ACHN (cell line): ENCODE results near the gene DRP2.
"Not testable (repeated sequence)": the region's sequence is repeated elsewhere in the genome, so short reads cannot be mapped to it uniquely, and the experiment has no call there.

ENCODE experiments used
- DNase-seq: peaks from one replicate; pipeline ENCODE4 v3.0.0-alpha.2; 2015
- in situ Hi-C: cut with HindIII; loops from 2 replicates; pipeline ENCODE4 v1.10.0; 2017; ENCODE audit warnings: low sequenced_read_pairs, low pct_ligation_motif_present, low pct_unique_long_range_greater_than_20kb

DRP2 gene

DNA sequence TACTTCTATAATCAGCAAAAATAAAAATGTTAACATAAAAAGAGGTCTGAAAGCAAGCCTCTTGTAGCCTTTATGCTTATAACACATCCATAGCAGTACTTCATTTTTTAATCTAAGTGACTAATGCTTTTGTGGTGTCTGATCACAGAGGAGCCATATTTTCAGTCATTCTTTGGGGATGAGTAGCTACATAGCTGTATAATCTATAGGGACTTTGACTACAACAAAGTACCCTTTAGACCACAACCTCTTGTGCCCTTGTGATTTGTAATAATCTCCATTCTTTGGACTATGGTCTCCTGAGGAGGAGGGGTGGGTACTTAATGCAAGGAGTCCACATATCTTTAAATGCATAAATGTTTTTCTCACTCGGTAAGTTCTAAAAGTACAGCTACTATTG lies 9.6 kb downstream of the DRP2 start:
- peak; percentile 0 for DNase-seq
- in situ Hi-C loops: no loop called here

DNA sequence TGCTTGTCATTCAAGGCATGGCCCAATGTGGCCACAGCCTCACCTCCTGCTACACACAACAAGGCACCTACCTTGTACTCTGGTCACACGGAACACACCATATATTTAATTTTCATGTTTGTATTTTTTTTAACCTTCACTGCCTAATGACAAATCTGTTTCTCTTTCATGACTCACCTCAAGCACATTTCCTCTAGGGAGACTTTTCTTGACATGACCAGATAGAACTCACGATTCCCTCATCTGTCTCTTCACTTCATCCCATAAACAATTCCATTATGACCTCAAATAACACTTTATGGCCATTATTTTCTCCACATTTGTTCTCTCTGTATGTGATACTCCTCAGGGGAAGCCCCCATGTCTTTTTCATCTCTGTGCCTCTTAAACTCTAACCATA lies 11.1 kb downstream of the DRP2 start:
- in situ Hi-C loops: no loop called here
- no peak for DNase-seq

DNA sequence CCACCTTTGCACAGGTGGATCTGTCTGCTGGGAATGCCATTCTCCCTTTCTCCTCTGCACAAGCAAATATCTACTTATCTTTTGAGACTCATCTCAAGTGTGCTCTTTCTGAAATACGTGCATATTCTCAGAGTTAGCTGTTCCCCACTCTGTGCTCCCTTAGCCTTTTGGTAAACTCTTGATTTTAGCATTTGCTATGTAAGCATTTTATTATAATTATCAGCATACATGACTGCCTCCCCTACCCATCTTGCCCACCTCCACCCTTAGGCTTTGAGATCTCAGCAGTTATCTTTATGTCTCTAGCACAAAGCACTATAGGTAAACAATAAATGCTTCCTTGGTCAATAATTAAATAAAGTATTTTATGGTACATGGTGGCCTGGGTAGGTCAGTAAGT lies 11.5 kb downstream of the DRP2 start:
- DNase-seq: no peak
- in situ Hi-C loops: no loop called here

DNA sequence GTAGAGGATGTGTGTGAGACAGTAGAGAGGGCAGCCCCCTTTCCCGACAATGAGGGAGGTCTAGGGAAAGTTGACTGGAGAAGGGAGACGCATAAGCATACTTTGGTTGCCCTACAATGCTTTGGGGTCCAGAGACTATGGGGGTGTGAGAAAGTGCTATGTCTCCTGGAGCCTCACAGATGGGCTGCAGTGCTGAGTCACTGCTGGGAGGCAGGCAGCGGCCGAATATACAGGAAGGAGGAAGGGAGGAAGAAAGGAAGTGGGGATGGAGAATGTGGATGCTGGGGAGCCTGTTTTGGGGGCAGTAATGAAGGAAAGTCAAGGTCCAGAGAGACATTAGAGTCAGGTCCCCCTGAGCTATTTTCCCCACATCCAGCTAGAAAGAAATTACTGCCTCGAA lies 12.7 kb downstream of the DRP2 start:
- in situ Hi-C loops: no loop called here
- DNase-seq: no peak

DNA sequence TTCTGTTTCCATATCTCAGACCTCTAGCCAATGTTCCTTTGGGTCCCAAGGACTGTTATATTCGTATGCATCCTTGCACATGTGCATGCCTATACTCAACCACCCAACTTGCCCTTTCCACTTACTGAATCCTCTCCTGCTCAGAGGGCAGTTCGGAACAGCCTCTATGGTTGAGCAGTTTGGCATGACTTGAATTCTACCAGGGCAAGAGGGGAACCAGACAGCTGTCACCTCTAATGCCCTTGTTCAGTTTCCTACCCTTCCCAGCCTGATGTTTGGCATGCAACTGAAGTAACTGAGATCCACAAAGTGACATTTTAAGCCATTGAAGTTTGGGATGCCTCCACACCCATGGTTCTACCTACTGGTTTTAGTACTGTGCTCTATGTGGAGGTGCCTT lies 17.5 kb downstream of the DRP2 start:
- DNase-seq: no peak
- in situ Hi-C loops: no loop called here

DNA sequence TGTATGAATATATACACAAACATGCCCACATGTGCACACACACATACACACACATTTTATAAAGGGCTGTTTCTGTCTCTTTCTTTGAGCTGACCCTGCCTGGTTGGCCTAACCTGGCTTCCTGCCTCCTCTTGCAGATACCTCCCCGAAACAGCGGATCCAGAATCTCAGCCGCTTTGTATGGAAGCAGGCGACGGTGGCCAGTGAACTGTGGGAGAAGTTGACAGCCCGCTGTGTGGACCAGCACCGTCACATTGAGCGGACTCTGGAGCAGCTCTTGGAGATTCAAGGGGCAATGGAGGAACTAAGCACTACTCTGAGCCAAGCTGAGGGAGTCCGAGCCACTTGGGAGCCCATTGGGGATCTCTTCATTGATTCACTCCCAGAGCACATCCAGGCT lies 21.9 kb downstream of the DRP2 start:
- no peak for DNase-seq
- in situ Hi-C loops: no loop called here

DNA sequence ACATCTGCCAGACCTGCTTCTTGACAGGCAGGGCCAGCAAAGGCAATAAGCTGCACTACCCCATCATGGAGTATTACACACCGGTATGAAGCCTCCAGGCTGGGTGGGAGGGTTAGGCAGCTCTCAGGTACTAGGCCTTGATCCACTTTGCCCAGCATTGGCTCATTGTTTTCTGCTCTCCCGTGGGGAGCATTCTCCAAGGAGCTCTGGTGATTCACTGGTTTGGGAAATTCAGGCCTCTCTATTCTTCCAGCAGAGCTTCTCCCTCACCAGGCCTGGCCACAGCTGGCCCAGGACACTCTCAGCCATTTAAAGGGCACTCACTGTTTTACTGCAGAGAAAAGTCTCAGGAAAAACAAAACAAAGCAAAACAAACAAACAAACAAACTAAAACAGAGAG lies 33.0 kb downstream of the DRP2 start:
- no peak for DNase-seq
- in situ Hi-C loops: no loop called here

DNA sequence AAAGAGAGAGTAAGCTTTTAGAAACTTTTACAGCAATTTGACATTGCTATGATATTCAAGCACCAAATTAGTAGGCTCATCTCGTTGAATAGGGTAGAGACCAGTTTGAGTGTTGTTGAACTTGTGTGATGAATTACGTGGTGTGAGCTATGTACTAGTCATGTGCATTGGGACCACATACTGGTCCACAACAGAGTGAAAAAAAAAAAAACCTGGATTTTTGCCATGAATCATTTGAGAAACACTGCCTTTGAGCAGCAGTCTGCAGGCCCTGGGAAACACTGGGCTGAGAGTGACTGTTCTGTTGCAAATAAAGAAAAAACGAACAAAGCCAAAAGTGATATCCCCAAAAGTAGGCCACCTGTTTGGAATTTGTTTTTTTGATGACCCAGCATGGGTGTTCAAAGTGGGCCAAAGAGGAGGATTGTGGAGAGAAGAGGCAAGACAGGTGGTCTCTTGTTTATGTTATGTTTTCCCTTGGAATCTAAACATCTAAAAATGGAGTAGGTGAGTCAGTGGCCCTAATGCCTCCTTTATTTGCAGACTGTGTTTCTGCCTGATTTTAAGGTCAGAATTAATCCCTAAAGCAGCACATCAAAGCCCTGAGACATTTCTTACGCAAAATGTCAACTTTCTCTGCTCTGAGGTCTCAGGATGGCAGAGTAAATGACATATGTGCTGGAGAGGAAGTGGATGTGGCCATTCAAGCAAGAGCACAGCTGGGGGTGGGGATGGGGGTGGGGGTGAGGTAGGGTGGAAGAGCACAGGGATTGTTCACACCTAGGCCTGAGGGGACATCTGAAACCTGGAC lies 38.1 kb downstream of the DRP2 start:
- in situ Hi-C loops: no loop called here
- no peak for DNase-seq

DNA sequence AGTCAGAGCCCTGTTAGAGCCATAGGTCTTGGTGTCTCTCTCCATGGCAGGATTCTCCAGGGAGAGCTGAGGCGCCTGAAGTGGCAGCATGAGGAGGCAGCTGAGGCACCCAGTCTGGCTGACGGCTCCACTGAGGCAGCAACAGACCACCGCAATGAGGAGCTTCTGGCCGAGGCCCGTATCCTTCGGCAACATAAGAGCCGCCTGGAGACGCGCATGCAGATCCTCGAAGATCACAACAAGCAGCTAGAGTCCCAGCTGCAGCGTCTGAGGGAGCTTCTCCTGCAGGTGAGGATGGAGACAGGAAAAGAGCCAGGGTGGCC lies 38.6 kb downstream of the DRP2 start:
- in situ Hi-C loops: no loop called here
- DNase-seq: no peak

DNA sequence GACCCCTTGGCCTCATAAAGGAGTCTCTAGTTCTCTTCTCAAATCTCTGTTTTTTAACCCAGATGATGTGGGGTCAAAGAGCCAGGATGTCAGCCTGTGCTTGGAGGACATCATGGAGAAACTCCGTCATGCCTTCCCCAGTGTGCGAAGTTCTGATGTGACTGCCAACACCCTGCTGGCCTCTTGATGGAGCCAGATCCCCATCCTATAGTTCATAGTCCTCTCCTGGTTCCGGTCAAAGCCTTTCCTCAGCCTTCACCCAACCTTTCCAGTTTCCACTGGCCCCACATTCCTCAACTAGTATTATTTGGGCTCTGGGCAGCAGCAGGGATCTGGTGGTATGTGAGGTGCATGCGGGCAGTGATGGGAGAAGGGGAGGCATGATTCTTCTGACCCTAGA lies 40.8 kb downstream of the DRP2 start:
- DNase-seq: no peak
- in situ Hi-C loops: no loop called here

DNA sequence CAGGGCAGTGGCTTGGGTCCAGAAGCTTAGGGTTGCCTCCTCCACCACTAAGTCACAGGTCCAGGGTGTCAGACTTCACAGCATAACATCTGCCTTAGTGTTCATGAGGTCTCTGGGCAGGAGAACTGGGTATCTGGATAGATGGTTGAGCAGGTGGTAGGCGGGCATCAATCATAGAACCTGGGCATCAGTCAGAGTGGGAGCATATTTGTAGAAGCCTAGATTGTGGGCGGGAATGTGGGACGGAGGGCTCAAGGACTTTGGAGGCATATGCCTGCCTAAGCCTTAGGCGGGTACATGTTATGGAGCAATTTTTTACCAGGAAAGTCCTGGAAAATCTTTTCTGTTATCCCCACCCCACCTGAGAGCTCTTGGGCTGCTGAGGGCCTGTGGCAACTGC lies 43.0 kb downstream of the DRP2 start:
- in situ Hi-C loops: no loop called here
- no peak for DNase-seq

DNA sequence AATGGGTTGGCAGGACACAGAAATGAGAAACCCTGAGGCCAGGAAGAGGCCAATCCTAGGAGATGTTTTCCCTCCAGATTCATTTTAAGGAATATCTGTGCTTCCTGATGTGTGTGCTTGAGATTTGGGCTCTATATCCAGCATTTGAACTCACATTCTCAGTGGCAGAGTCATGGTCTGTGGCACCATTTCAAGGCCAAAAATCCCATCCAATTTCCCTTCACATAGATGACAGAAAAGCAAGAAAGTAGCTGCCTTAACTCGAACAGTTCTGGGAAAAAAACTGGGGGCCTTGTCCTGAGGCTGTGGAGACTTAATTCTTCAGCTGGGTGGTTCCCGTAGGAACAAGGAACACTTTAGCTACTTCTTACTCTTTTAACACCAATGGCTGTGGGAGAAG lies 44.2 kb downstream of the DRP2 start:
- DNase-seq: no peak
- in situ Hi-C loops: no loop called here

DNA sequence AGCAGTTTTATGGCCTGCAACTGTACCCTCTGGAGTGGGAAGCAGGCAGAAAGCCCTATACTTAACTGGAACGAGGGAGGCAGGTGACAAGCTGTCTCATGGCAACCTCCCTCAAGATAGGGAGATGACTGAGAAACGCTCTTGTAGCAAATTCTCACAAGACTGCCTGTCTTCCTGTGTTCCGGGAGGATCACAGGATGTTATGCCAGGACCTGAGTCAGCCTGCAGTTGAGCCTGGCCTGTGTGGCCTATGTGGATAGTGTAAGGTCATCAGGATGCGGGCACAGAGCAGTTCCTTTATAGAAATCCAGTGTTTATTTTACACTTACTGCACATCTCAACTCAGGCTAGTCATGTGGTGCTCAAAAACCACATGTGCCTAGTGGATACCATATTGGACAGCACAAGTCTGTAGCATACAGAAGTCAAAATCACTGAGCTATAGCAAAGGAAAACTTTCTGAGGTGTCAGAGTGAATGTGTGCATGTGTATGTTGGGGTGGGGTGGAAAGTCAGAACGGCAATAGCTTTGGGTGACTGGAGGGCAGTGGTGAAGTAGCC lies 46.4 kb downstream of the DRP2 start:
- in situ Hi-C loops: no loop called here
- peak; percentile 11 for DNase-seq

DNA sequence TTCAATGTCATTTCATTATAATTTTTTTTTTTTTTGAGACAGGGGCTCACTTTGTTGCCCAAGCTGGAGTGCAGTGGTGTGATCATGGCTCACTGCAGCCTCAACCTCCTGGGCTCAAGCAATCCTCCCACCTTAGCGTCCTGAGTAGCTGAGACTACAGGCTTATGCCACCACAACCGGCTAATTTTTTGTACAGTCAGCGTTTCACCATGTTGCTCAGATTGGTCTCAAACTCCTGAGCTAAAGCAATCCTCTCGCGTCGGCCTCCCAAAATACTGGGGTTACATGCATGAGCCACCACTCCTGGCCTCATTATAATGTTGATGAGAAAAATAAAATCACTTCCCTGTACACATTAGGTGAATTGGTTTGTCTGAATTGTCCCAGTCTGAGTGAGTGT lies 54.6 kb downstream of the DRP2 start:
- no peak for DNase-seq
- in situ Hi-C loops: no loop called here

DNA sequence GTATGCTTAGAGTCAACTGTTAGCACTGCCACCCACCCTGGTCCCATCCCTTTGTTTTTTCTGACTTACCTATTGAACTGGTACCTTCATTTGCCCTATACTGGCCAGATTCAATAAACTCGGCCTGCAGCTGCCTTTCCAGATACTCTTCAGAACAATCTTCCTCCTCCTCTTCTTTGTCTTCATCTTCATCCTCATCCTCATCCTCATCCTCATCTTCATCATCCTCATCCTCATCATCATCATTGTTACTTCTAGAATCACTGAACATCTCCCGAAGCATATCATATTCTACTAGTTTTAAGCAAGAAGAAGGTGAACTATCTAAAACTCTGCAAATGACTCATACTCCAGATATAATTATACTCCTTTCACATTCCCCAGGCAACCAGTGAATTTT lies 56.7 kb downstream of the DRP2 start:
- in situ Hi-C loops: no loop called here
- DNase-seq: no peak

DNA sequence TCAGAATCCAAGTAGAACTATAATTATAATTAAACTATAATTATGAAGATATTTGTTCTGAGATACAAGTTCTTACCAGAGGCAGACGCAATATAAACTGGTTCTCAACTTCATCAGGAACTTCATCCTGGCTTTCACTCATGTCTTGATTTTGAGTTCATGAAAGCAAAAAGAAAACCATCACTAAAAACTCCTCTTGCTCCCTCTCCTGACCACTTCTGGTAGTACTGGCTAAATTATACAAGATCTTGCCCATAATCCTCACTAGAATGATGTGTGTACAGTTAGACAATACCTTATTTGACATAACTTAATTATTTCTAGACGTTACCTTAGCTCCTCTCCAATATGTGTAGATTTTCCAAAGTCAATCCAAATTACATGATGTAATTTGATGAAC lies 67.8 kb downstream of the DRP2 start:
- DNase-seq: peak; percentile 29

DNA sequence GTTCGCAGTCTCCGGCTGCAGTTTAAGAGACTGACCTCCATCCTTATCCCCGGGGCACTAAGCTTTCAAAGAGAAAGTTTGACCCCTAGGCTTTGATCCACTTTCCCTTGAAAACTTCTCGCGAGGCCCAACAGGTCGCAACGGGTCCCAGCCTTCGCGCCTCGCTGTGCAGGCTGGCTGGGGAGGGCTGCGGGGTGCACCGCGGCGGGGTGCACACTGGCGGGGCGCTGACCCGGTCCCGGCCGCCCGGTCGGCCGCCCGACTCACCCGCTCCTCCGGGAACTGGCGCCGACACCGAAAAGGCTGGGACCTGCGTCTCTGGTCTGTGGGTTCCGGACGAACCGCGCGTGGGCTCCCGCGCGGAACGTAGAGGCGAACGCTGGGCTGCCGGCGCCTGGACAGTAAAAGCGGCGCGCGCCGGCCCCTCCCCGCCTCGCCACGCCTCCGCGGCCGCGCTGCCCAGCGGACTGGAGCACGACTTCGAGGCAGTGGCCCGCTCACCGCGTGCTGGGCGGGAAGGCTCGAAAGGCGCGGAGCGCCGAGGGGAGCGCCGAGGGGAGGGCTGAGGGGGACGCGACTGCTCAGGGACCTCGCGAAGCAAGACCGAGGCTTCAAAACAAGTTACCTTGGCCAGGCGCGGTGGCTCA lies 71.5 kb downstream of the DRP2 start, which contains the start of gene TAF7L:
TAF7L (minus strand) TSS at position 378 of the 647 bp plus-strand sequence. CDS start 3,791 bp downstream, outside the sequence.
- no peak for DNase-seq
- in situ Hi-C loops: no loop called here

More for the DNA sequence above, 67.8 kb downstream of the DRP2 start:
- in situ Hi-C loops: no loop called here

DNA sequence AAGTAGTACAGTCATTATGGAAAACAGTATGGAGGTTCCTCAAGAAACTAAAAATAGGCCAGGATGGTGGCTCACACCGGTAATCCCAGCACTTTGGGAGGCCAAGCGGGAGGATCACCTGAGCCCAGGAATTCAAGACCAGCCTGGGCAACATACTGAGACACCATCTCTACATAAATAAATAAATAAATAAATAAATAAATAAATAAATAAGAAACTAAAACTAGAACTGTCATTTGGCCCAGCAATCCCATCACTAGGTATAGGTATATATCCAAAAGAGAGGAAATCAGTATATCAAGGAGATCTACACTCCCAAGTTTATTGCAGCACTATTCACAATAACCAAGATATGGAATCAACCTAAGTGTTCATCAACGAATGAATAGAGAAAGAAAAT lies 76.0 kb downstream of the DRP2 start:
- in situ Hi-C loops, DNase-seq: not testable (repeated sequence)

DNA sequence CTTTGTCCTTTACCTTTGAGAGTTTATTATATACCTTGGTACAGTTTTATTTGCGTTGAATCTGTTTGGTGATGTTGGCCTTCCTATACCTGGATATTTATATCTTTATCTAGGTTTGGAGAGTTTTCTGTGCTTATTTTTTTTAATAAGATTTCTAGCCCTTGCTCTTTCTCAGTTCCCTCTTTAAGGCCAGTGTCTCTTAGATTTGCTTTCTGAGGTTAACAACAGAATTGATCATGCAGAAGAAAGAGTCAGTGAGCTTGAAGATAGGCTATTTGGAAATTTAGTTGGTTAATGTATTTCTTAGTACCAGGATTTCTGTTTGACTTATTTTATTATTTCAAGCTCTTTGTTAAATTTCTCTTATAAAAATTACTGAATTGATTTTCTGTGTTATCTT lies 84.2 kb downstream of the DRP2 start:
- DNase-seq: no peak
- in situ Hi-C loops: no loop called here
